G401 (cell line): ENCODE data around the gene ZNF200. TPM values are rescaled to one million over a fixed set of nuclear protein-coding genes. Genes with fewer than 3 reads are reported as not detected.
A peak's percentile ranks its signal among the peaks of the same experiment; 100 is the strongest.
"Not testable (repeated sequence)": the region's sequence is repeated elsewhere in the genome, so short reads cannot be mapped to it uniquely, and the experiment has no call there.

Experiments
- DNase-seq: peaks from one replicate; pipeline ENCODE4 v3.0.0-alpha.2; 2015; ENCODE audit warnings: low spot score
- in situ Hi-C: cut with HindIII; loops from 2 replicates; pipeline ENCODE4 v1.10.0; 2016; ENCODE audit warnings: low sequenced_read_pairs, mixed read lengths
- total RNA-seq: library from RNA; depleted of rRNA; stranded (reverse); fragments of >200 nt; shearing (Covaris generic); gene quantifications from 2 replicates; pipeline ENCODE4 v1.2.3, GENCODE V29; 2014; rRNA removed

Gene ZNF200
- total RNA-seq, 1 experiment from 2014 or later: 10.1 TPM

DNA sequence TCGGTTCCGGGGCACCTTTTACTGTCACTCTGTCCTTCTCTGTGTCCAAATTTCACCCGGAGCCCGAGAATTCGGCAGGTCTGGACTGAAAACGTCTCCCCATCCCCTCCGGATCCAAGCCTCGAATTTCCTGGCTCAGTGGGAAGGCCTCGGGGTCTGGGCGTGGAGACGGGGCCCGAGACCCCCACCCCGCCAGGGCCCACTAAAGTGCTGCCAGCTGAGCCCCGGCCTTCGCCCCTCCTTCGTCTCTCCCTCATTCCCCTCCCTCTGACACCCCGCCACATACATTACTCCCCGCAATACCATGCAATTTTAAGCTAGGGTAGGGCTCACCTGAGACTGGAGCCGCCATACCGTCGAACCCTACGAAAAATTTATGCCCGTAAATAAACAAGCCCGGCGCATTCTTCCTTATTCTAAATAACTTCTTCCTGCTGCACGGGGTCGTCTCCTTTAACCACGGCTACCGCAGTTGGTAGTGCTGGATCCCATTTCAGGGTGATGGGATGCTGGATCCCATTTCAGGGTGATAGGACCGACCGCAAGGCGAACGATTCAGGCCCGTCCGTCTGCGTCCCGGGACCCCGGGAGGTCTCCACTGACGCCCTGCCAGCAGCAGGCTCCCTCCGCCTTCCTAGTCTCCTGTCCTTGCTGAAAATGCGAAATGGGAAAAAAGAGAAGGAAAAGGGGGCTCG lies 51.4 kb downstream of the ZNF200 start:
- no peak for DNase-seq

DNA sequence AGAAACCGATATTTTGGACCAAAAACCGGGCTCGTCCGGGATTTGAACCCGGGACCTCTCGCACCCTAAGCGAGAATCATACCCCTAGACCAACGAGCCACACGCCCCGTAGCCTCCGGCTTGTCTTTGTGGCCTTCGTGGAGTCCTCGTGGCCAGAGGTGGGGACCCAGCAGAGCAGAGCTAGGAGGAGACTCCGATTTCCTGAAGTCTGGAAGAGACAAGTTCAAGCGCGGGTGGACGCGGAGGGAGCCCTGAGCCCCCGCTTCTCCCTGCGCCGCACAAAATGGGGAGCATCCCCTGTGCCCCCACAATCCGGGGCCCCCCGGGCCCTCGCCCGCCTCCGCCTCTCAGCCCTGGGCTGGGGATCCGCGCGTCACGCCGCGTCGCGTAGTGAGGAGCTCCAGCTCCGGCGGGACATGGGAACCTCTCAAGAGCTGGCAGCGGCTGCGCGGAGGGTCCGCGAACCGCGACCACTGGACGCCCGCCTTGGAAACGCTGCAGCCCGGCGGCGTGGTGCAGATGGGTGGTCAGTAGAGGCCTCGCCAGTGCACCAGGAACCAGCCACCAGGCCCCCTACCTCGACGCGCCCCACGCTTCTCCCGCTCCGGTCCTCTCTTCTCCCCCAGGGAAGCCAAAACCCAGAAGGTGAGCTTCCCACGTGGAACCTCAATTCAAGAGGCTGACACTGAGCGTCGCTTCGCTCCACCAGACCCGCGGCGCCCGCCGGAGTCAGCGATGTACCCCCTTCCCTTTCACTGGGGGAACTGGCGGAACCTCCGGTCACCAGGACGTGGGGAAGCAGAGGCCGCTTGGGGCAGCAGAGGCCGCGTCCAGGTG lies 52.1 kb downstream of the ZNF200 start:
- DNase-seq: peak; percentile 54
- in situ Hi-C loops: no loop called here

More for the DNA sequence above, 51.4 kb downstream of the ZNF200 start:
- in situ Hi-C loops: no loop called here

DNA sequence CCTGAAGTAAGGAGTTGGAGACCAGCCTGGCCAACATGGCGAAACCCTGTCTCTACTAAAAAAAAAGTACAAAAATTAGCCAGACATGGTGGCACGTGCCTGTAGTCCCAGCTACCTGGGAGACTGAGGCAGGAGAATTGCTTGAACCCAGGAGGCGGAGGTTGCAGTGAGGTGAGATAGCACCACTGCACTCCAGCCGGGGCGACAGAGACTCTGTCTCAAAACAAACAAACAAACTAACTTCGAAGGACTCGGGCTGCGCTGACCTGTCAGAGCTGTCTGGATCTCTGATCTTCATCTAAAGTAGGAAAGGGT lies 52.7 kb downstream of the ZNF200 start:
- in situ Hi-C loops: not testable (repeated sequence)

DNA sequence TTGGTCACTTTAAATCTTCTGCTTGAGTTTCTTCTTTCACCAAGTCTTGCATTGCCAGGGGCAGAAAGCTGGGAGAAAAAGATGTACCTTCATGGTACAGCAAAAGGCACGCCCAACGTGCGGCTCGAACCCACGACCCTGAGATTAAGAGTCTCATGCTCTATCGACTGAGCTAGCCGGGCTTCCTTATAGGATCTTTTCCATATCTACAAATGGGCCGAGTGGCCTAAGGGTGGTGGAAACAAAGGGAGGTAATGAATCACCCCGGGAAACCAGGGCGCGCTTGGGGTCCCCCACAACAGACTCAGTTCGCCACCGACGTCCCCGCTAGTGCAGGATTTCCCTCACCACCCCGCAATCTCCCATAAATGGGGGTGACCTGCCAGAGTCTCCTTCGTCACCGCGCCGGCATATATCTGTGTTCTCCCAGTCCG lies 54.5 kb downstream of the ZNF200 start:
- in situ Hi-C loops: no loop called here
- no peak for DNase-seq

More for the DNA sequence above, 52.7 kb downstream of the ZNF200 start:
- not testable (repeated sequence) for DNase-seq

DNA sequence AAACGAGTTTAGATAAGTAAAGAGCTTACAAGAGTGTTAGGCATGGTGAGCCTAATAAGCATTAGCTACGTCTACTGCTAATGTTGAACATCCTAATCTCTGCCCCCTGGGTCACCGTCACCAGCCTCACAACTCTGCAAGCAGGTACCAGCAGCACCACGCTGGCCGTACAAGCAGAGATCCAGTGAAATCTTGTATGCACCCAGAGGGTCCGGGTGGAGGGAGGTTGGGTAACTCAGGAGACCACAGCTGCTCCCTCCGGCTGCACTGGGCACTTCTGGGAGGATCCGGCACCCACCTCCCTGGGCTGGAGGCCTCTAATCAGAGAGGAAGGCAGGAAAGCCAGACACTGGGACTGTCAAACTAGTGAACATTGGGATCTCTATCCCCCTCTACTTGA lies 55.3 kb downstream of the ZNF200 start:
- no peak for DNase-seq

DNA sequence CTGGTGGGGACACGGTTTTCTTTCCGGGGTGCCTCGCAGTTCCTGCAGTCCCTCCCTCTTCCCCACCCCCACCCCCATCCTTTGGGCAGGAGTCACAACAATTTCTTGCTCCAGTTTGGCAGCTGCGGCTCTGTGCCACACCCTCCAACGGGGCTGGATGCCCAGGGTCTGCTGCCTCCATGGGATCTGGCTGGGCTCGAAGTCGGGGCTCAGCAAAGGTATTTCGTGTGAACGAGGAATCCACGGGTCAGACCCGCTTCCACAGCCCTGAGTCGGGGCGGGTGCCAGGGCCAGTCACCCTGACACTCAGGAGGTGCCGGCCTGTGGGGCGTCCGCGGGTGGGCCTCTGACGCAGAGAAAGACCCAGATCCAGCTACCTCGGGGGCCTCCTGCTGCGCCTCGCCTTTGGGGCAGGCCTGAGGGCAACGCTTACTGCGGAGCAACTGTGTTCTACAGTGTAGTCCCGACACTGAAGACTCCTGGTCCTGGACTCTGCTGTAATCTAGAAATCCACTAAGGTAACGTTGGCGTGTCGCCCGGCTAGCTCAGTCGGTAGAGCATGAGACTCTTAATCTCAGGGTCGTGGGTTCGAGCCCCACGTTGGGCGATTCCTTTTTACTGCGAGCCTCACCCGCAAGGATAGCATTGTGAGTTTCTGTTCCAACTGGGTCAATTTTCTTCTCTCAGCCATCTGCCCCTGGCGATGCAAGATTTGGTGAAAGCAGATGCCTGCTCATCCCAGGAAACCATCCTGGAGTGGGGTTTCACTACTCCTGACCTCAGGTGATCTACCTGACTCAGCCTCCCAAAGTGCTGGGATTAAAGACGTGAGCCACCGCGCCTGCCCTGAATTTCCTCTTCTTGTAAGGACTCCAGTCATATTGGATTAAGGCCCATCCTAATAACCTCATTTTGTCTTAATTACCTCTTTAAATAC lies 59.5 kb downstream of the ZNF200 start:
- peak; percentile 32 for DNase-seq
- in situ Hi-C loops: no loop called here

More for the DNA sequence above, 55.3 kb downstream of the ZNF200 start:
- in situ Hi-C loops: no loop called here

DNA sequence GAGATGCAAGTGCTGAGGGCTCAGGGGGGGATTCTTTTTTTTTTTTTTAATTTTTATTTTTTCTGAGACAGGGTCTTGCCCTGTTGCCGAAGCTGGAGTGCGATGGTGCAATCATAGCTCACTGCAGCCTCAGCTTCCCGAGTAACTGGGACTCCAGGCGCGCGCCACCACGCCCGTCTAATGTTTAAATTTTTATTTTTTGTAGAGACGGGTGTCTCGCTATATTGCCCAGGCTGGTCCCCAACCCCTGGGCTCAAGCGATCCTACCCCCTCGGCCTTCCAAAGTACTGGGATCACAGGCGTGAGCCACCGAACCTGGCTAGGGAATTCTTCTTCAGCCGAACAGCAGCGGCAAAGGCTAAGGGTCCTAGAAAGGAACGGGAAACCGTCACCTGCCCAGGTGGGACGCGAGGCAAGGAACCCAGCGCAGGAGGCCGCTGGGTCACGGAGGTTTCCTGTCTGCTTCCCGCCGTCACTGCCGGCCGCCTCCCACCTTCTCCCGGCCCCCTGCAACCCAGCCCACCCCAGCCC lies 60.3 kb downstream of the ZNF200 start:
- DNase-seq: no peak
- in situ Hi-C loops: no loop called here

DNA sequence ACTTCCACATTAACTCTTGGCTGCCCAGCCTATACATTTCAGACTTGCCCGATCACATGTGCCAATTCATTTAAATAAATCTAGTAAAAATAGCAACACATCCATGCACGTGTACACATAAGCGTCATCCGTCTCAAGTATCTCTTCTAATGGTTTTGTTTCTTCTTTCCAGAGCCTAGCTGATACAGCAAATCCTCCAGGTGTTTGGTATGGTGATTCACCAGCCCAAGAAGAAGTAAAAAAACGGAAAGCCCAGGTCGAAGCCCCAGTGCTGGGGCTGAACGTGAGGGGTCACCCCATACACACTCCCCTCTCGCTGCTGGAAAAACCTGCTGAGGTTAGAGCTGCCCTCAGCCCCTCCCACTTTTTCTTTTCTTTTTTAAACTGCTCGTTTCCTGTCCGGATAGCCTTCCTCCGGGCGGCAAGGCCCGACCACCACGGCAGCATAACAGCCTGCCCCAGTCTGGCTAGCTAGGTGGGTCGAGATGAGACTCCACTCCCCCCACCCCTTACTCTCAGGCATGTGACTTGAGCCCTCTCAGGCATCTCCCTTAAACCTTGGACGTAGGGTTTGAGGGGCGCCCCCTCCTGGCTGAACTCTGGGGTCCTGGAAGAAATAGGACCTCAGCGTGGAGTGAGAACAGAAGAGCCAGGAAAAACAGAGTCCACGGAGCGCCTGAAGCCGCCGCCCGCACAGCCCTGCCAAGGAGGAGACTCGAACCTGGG lies 60.9 kb downstream of the ZNF200 start:
- in situ Hi-C loops: no loop called here
- no peak for DNase-seq

Other genes with a start within 250 kb of the ZNF200 start
- not detected in 2 replicates for gene CLDN9, start 222.2 kb downstream of the ZNF200 start, total RNA-seq
- gene CLDN6, start 217.0 kb downstream of the ZNF200 start, total RNA-seq: 1.7 and 2.7 TPM in 2 replicates
- gene TNFRSF12A, start 214.8 kb downstream of the ZNF200 start, total RNA-seq: 128 and 129 TPM in 2 replicates
- gene HCFC1R1, start 211.2 kb downstream of the ZNF200 start, total RNA-seq: 55.9 and 59.3 TPM in 2 replicates
- gene THOC6, start 211.1 kb downstream of the ZNF200 start, total RNA-seq: 106 and 120 TPM in 2 replicates
- gene BICDL2, start 198.2 kb downstream of the ZNF200 start, total RNA-seq: 1.1 and 1.2 TPM in 2 replicates
- 0.95 and 2.9 TPM in 2 replicates for gene MMP25, start 188.6 kb downstream of the ZNF200 start, total RNA-seq
- gene IL32, start 169.5 kb downstream of the ZNF200 start, total RNA-seq: 17.4 and 22.8 TPM in 2 replicates
- gene ZSCAN10, start 135.9 kb downstream of the ZNF200 start, total RNA-seq: 11.2 and 17.3 TPM in 2 replicates
- 21.3 and 27.6 TPM in 2 replicates for gene ZNF205, start 122.6 kb downstream of the ZNF200 start, total RNA-seq
- 0.31 and 0.61 TPM in 2 replicates for gene ZNF213, start 100.1 kb downstream of the ZNF200 start, total RNA-seq
- gene OR1F1, start 47.0 kb downstream of the ZNF200 start, total RNA-seq: not detected in 2 replicates
- not detected in 2 replicates for gene MEFV, start 21.5 kb upstream of the ZNF200 start, total RNA-seq
- gene ZNF263, start 48.3 kb upstream of the ZNF200 start, total RNA-seq: 87.5 and 117 TPM in 2 replicates
- 6.5 and 11.8 TPM in 2 replicates for gene TIGD7, start 70.3 kb upstream of the ZNF200 start, total RNA-seq
- gene ZNF75A, start 70.3 kb upstream of the ZNF200 start, total RNA-seq: 23.0 and 25.4 TPM in 2 replicates
- not detected in 2 replicates for gene OR2C1, start 120.7 kb upstream of the ZNF200 start, total RNA-seq
- 30.4 and 31.3 TPM in 2 replicates for gene ZSCAN32, start 165.8 kb upstream of the ZNF200 start, total RNA-seq
- gene ZNF174, start 166.1 kb upstream of the ZNF200 start, total RNA-seq: 20.0 and 26.6 TPM in 2 replicates
- gene ZNF597, start 208.3 kb upstream of the ZNF200 start, total RNA-seq: 0.18 and 0.61 TPM in 2 replicates
- gene NAA60, start 208.5 kb upstream of the ZNF200 start, total RNA-seq: 5.2 and 35.3 TPM in 2 replicates